ENCODE measurements around the gene EZH1.
"Not testable (repeated sequence)": the region's sequence is repeated elsewhere in the genome, so short reads cannot be mapped to it uniquely, and the experiment has no call there.

Gene EZH1

GRCh38 chr17:42772945-42773289 lies 28.1 kb upstream of the EZH1 start:
- no peak for DNase-seq (ENCODE audit: low read depth)

GRCh38 chr17:42769964-42770363 lies 25.1 kb upstream of the EZH1 start:
- DNase-seq (ENCODE audit: low read depth): not testable (repeated sequence)

- DNase-seq (ENCODE audit: low read depth): not testable (repeated sequence)
Observed at GRCh38 chr17:42768006-42768405, 23.2 kb upstream of the EZH1 start.

DNA sequence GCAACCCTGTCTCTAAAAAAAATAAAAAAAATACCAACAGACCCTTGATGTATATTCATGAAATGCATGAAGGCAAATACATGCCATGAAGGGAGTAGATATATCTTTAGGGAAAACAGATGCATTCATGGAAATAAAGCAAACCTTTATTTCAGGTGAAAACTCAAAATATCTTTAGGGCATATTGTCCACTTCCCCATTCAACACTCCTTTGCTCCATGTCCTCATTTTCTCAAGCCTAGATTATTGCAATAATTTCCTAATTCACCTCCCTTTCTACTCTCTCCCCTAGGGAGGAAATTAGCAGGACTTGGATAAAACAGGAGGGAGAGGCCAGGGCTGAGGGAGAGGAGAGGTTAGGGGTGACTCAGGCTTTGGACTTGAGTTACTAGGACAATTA lies 22.7 kb upstream of the EZH1 start:
- DNase-seq (ENCODE audit: low read depth): no peak

GRCh38 chr17:42766124-42766523 lies 21.3 kb upstream of the EZH1 start:
- no peak for DNase-seq (ENCODE audit: low read depth)

GRCh38 chr17:42761638-42762037 lies 16.8 kb upstream of the EZH1 start:
- DNase-seq (ENCODE audit: low read depth): no peak

DNA sequence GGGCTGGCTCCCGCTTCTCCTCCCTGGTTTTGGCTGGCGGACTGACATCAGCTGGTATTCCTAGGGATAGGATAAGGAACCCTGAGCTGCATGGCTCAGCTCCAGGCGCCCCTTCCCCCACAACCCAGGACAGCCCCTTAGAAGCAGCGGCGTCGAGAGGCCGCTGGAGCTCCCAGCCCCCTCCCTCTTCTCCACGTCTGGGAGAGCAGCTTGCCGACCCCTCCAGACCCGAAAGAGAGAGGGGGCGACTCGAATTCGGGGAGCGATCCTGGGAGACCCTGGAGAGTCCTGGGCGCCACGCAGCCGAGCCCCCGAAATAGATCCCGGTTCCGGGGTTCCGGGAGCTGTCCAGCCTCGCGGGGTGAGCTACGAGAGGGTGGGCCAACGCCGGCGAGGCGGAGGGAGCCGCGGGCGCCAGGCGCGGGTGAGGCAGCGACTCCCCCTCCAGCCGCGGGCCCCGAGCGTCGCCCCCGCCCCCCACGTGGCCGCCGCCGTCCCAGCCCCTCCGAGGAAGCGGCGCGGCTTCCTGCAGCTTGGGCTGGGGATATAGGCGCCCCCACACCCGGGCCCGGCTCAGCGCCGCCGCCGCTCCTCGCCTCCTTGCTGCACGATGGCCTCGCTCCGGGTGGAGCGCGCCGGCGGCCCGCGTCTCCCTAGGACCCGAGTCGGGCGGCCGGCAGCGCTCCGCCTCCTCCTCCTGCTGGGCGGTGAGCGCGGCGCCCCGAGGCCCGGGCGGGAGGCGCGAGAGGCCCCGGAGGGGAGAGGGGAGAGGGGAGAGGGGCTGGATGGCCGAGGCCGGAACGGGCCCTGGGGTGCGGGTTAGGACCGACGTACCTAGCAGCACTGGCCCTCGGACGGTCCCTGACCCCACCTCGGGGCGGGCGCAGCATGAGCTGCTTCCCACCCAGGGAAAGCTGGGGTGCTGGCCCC lies 16.1 kb upstream of the EZH1 start, which contains the start of gene RAMP2:
Gene RAMP2 (plus strand): TSS at position 576 of the 930 bp plus-strand sequence. CDS start 35 bp downstream, at position 611.
- no peak for DNase-seq (ENCODE audit: low read depth)

GRCh38 chr17:42759982-42760651 lies 15.3 kb upstream of the EZH1 start:
- no peak for DNase-seq (ENCODE audit: low read depth)

DNA sequence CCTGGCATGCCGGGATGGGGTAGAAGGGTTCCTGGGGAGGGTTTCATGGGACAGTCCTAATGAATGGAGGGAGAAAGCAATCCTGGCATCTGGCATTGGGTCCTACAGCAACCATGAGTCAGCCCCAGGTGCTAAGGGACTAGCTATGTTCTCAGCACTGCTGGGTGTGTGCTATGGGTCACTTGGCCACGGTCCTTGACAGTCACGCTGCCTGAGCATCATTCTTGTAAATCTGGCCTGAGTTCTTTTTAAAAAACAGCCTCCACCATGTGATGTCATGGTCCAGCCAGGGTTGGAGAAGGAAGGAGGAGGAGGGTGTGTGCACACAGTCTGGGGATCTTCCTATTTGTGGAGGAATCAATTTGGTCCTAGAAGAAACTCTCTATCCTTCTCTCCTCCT lies 9.9 kb upstream of the EZH1 start:
- no peak for DNase-seq (ENCODE audit: low read depth)

DNA sequence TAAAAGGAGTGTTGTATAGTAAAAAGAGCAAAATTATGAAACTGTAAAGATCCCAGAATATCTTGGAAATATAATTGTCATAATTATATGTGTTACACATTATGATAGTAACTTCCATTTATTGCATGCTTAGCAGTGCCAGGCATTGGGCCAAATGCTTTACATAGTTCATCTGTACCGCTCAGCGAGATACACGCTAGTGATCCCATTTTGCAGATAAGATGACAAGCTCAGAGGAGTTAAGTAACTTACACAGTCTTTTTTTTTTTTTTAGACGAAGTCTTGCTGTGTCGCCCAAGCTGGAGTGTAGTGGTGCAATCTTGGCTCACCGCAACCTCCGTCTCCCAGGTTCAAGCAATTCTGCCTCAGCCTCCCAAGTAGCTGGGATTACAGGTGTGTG lies 6.8 kb upstream of the EZH1 start:
- no peak for DNase-seq (ENCODE audit: low read depth)

- no peak for DNase-seq (ENCODE audit: low read depth)
Observed at GRCh38 chr17:42750739-42751344, 6.0 kb upstream of the EZH1 start.

DNA sequence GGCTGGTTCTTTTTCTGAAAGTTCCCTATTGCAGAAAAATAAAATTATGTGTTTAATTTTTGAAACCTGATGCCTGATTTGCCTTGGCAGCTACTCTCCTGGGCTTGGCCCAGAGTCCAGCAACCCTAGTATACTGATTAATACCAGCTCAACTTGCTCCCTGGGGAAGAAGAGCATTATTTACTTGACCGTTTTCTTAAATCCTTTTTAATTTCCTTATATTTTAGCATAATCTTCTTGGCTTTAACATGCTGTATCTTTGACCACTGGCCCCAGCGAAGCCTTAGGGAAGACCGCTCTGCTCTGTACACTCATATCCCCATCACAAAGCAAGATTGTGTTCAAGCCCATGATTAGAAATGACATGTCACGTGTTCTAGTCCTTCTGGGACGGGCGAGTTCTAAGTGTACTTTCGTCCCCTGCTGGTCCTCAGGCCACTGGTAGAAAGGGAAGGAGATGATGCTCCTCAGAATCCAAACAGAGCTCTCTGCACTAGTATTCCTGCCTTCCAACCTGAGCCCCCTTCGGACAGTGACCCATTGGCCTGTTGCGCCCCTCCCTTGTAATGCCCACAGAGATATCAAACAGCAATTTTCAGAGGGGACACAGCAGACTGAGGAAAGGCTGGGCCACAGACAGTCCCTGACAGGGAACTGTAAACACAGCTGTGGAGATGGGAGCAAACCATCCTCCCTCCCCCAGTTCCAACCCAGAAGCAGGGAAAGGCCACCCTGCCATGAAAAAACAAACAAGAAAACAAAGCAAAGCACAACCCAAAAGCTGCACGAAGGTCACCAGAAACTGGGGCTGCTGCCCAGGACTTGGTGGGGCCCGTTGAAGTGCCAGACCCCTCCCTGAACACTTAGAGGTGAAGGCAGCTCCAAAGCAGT lies 4.3 kb upstream of the EZH1 start:
- no peak for DNase-seq (ENCODE audit: low read depth)

GRCh38 chr17:42748202-42748907 lies 3.5 kb upstream of the EZH1 start:
- DNase-seq (ENCODE audit: low read depth): no peak

GRCh38 chr17:42744283-42744805 lies 496 bp downstream of the EZH1 start:
- DNase-seq (ENCODE audit: low read depth): peak; percentile 65

- no peak for DNase-seq (ENCODE audit: low read depth)
Observed at GRCh38 chr17:42743595-42744282, 1.1 kb downstream of the EZH1 start.

DNA sequence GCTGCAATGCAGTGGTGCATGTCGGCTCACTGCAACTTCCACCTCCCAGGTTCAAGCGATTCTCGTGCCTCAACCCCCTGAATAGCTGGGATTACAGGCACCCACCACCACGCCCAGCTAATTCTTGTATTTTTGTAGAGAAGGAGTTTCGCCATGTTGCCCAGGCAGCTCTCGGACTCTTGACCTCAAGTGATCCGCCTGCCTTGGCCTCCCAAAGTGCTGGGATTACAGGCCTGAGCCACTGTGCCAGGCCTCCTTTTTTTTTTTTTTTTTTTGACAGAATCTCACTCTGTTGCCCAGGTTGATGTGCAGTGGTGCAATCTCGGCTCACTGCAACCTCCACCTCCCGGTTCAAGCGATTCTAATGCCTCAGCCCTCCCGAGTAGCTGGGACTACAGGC lies 1.9 kb downstream of the EZH1 start:
- not testable (repeated sequence) for DNase-seq (ENCODE audit: low read depth)

DNA sequence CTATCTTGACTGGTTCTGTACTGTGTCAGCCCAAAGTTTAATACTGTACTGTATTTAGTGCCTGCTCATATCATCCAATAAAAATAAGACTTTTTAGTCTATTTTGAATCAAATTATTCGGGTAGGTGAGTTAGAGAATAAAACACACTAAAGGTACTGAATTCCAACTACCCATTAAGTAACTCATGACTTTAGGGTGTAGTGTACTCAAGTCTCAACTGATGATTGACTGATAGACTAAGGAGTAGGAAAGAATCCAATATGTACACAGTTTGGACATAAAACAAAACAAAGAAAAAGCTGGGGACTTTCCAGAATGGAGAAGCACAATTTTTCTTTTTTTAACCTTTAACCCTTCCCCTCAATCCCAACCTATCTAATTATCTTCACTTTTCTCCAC lies 4.1 kb downstream of the EZH1 start:
- DNase-seq (ENCODE audit: low read depth): no peak

DNA sequence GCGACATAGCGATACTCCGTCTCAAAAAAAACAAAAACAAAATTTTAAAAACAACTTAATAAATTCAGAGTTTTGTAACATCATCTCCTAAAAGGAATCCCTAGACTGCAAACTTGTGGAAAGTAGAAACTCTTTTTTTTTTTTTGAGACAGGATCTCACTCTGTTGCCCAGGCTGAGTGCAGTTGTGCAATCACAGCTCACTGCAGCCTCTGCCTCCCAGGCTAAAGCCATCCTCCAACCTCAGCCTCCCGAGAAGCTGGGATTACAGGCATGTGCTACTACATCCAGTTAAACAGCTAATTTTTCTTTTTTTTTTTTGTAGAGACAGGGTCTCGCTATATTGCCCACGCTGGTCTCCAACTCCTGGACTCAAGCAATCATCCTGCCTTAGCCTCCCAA lies 19.7 kb downstream of the EZH1 start:
- DNase-seq (ENCODE audit: low read depth): no peak

DNA sequence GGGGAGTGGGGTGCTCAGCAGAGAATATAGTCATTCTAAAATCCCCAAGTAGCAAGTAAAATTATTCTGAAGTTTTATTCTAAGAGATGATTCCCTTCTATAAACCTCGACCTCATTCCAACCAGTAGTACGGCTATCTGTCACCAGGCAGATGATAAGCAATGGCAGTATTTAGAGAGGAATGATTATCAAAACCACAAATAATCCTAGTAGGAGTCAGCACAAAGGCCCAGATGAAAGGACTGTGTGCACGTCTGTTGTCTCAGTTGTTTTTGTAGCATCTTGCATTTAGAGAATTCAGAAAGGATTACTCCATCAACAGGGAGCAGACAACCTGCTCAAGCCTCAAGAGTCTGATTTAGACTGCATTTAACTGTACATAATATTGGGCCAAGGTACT lies 21.2 kb downstream of the EZH1 start:
- no peak for DNase-seq (ENCODE audit: low read depth)

DNA sequence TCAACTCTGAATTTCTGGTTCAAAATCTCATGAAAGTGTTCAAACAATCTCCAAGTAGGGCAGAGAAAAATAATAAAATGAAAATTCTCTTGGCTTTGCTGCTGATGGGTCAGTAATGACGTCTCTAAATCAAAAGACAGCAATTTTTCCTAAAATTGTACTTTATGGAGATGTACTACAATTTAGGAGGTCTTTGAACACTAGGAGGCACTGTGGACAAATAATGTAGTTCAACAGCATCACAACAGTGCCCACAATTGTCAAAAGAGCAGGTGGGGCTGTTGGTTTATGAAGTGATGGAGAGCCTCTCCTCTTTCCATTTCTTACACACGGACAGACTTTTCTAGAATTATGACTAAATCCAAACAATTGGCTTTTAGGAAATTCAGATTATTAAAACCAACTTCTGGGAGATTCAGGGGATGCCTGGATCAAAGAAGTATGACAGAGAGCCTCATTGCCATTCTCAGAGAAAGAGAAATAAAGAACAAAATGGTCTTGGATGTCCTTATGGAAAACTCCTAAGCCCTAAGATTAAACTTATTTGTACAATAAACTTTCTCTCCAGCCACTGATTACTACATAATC lies 23.8 kb downstream of the EZH1 start:
- no peak for DNase-seq (ENCODE audit: low read depth)

Data from activated T-helper 9 cell treated with anti-CD3 and anti-CD28 coated beads, Interleukin-2, amount 50 U/mL, for 16 hours (primary cell).